Panc1 (cell line): Measurements from ENCODE around the gene LUZP2. TPM values are rescaled to one million over a fixed set of nuclear protein-coding genes. Genes with fewer than 3 reads are reported as not detected.

Experiments used
- ATAC-seq: fragments of 200-7000 bp; cut with Tn5 transposase; 2 replicates; pipeline ENCODE4 v1.9.1; 2020; ENCODE audit warnings: mild to moderate bottlenecking, moderate library complexity
- BruUV-seq: library from RNA; stranded (reverse); fragments of 400-500 nt; replicated peaks from 2 replicates; lab custom pipeline; 2021; lab: Mats Ljungman, UMichigan
- CTCF ChIA-PET: fragments of 300-600 bp; sonication (Branson Sonifier 250); formaldehyde crosslinking; loops from one replicate; lab custom pipeline; 2022; ENCODE audit warnings: antibody characterized with exemption; lab: Charles Lee
- POLR2A ChIA-PET: fragments of 300-600 bp; sonication (Branson Sonifier 250); formaldehyde crosslinking; loops from one replicate; lab custom pipeline; 2022; ENCODE audit warnings: antibody characterized with exemption; lab: Charles Lee
- DNase-seq: peaks from one replicate; pipeline ENCODE4 v3.0.0-alpha.2; 2010; ENCODE audit warnings: low read depth, low spot score
- H3K27ac ChIP-seq: 2 replicates; pipeline ENCODE4 v1.5.1; 2011; ENCODE audit warnings: mild to moderate bottlenecking, low read length, inconsistent platforms
- H3K27me3 ChIP-seq: fragments of 200-500 bp; sonication (Bioruptor generic); 2 replicates; pipeline ENCODE4 v1.6.0; 2014; ENCODE audit warnings: low read length, inconsistent platforms; ENCODE audit not compliant: control insufficient read depth, insufficient read depth
- H3K36me3 ChIP-seq: fragments of 200-500 bp; sonication (Bioruptor generic); 2 replicates; pipeline ENCODE4 v1.5.1; 2014; ENCODE audit warnings: inconsistent platforms, mild to moderate bottlenecking, low read length, moderate library complexity; ENCODE audit not compliant: control insufficient read depth, insufficient read depth
- H3K4me1 ChIP-seq: 2 replicates; pipeline ENCODE4 v1.5.1; 2011; ENCODE audit warnings: inconsistent platforms, mild to moderate bottlenecking, low read length, moderate library complexity; ENCODE audit not compliant: control insufficient read depth, insufficient read depth
- H3K4me3 ChIP-seq, 2 experiments: 2 replicates each; pipeline ENCODE4 v1.5.1; 2011 to 2012; ENCODE audit warnings: low read depth in 2 of 2, low read length in 2 of 2, mild to moderate bottlenecking in 2 of 2, inconsistent platforms in 1 of 2, moderate library complexity in 1 of 2
- H3K9me3 ChIP-seq: fragments of 200-500 bp; sonication (Bioruptor generic); 2 replicates; pipeline ENCODE4 v1.5.1; 2014; ENCODE audit warnings: low read depth, mild to moderate bottlenecking, inconsistent platforms, low read length, moderate library complexity; ENCODE audit not compliant: control insufficient read depth, insufficient read depth
- CTCF ChIP-seq: fragments of 450-650 bp; IDR thresholded peaks from 2 replicates; pipeline ENCODE4 v1.5.1; 2017; ENCODE audit warnings: mild to moderate bottlenecking
- POLR2AphosphoS5 ChIP-seq: IDR thresholded peaks from 2 replicates; pipeline ENCODE4 v1.6.1; 2012; ENCODE audit warnings: mild to moderate bottlenecking, low read depth, low read length, moderate library complexity
- REST ChIP-seq, 2 experiments: IDR thresholded peaks; 2 replicates each; pipeline ENCODE4 v1.6.1; 2011 to 2012; ENCODE audit warnings: low read depth in 2 of 2, control low read depth in 1 of 2, low read length in 1 of 2, mild to moderate bottlenecking in 1 of 2, moderate library complexity in 1 of 2; ENCODE audit not compliant: insufficient read depth in 1 of 2
- SIN3A ChIP-seq: IDR thresholded peaks from 2 replicates; pipeline ENCODE4 v1.6.1; 2012; ENCODE audit warnings: low read depth, mild to moderate bottlenecking, low read length, moderate library complexity, borderline replicate concordance; ENCODE audit not compliant: insufficient read depth
- TCF7L2 ChIP-seq: IDR thresholded peaks from 2 replicates; pipeline ENCODE4 v1.6.1; 2011; ENCODE audit warnings: mild to moderate bottlenecking, low read depth, low read length, inconsistent platforms
- in situ Hi-C: cut with HindIII; loops from 2 replicates; pipeline ENCODE4 v1.10.0; 2016; ENCODE audit warnings: low sequenced_read_pairs, low pct_unique_long_range_greater_than_20kb
- intact Hi-C: fragments of 100-400 bp; cut with micrococcal nuclease; formaldehyde crosslinking; loops from one replicate; pipeline ENCODE4 v1.10.0; 2022; ENCODE audit not compliant: unreplicated experiment
- total RNA-seq: library from RNA; stranded (reverse); gene quantifications from one replicate; pipeline ENCODE4 v1.2.1, GENCODE V29; 2021; ENCODE audit not compliant: unreplicated experiment

LUZP2 gene
- total RNA-seq, 1 experiment from 2014 or later: 0.18 TPM

GRCh38 chr11:24793479-24793878, 296.6 kb downstream of the LUZP2 start:
- no TSS peak for BruUV-seq
- no peak for DNase-seq
- ATAC-seq: no peak
- Histone ChIP-seq H3K9me3 (no peaks in the 10 kb centered on the region), H3K36me3 (no peaks in the 10 kb centered on the region), H3K27me3 (no peaks in the 10 kb centered on the region), H3K4me1 (no peaks in the 10 kb centered on the region), H3K27ac (no peak overlapping the region), H3K4me3 (no peak overlapping the region)
- intact Hi-C loops (no loop called here), in situ Hi-C loops (no loop called here)
- TF ChIP-seq SIN3A (no peak), CTCF (no peak), POLR2AphosphoS5 (no peak)
- ChIA-PET POLR2A (no interaction called here), CTCF (no interaction called here)

- no peak overlapping the region for H3K27ac ChIP-seq
- TF ChIP-seq POLR2AphosphoS5: no peak
- no peak for TF ChIP-seq SIN3A
- TF ChIP-seq REST (IDR thresholded peaks at IDR 0.05; ENCODE audit: insufficient read depth in 1 of 2, low read depth in 2 of 2, low read length in 1 of 2): no peak
- TF ChIP-seq CTCF: no peak
- DNase-seq (no peak), ATAC-seq (no peak)
- H3K9me3 ChIP-seq: no peaks in the 10 kb centered on the region
- no peak overlapping the region for H3K4me3 ChIP-seq
- no TSS peak for BruUV-seq
- H3K36me3 ChIP-seq: no peaks in the 10 kb centered on the region
- no peaks in the 10 kb centered on the region for H3K4me1 ChIP-seq
- ChIA-PET CTCF (no interaction called here), POLR2A (no interaction called here)
- in situ Hi-C loops: no loop called here
- intact Hi-C loops: no loop called here
- H3K27me3 ChIP-seq: no peaks in the 10 kb centered on the region
These were observed 297.2 kb downstream of the LUZP2 start for GRCh38 chr11:24794064-24794463.

GRCh38 chr11:24805671-24806070, 308.8 kb downstream of the LUZP2 start:
- DNase-seq: no peak
- in situ Hi-C loops (no loop called here), intact Hi-C loops (no loop called here)
- Histone ChIP-seq H3K36me3 (no peaks in the 10 kb centered on the region), H3K27me3 (no peaks in the 10 kb centered on the region), H3K4me1 (no peaks in the 10 kb centered on the region), H3K27ac (no peak overlapping the region), H3K4me3 (no peak overlapping the region), H3K9me3 (no peaks in the 10 kb centered on the region)
- POLR2A ChIA-PET: interaction anchor here (0.7 kb wide), 1 partner anchor 1301 kb away, joined by 3 read pairs; no protein-coding TSS in a partner anchor
- CTCF ChIA-PET: no interaction called here
- TF ChIP-seq TCF7L2 (no peak), SIN3A (no peak)
- ATAC-seq: no peak
- BruUV-seq: no TSS peak
